ENCODE data around the gene KCNAB1. TPM values are rescaled to one million over a fixed set of nuclear protein-coding genes. Genes with fewer than 3 reads are reported as not detected.

Gene KCNAB1
- polyA plus RNA-seq, 1 experiment, result 0.07 TPM

GRCh38 chr3:156344215-156344614 is 223.8 kb downstream of the KCNAB1 start:
- Histone ChIP-seq H3K9me3 (ENCODE audit: control insufficient read depth, insufficient read depth, low read length) (no peaks in the 10 kb centered on the region), H3K4me3 (ENCODE audit: low read depth, low read length) (no peak overlapping the region), H3K27ac (ENCODE audit: low read depth, low read length) (no peak overlapping the region), H3K27me3 (ENCODE audit: control insufficient read depth, insufficient read depth, low read length) (no peaks in the 10 kb centered on the region)
- ChIA-PET CTCF (no interaction called here), POLR2A (no interaction called here)
- DNase-seq (ENCODE audit: low read depth, low spot score), result no peak
- no peak for TF ChIP-seq CTCF (IDR thresholded peaks at IDR 0.05; ENCODE audit: low read depth, low read length)

GRCh38 chr3:156349111-156349510 is 228.7 kb downstream of the KCNAB1 start:
- POLR2A ChIA-PET, result no interaction called here
- CTCF ChIA-PET, result no interaction called here
- TF ChIP-seq CTCF (IDR thresholded peaks at IDR 0.05; ENCODE audit: low read depth, low read length), result no peak
- Histone ChIP-seq H3K4me3 (ENCODE audit: low read depth, low read length) (no peak overlapping the region), H3K27me3 (ENCODE audit: control insufficient read depth, insufficient read depth, low read length) (peaks cover 2% of the 10 kb centered on the region), H3K9me3 (ENCODE audit: control insufficient read depth, insufficient read depth, low read length) (no peaks in the 10 kb centered on the region), H3K27ac (ENCODE audit: low read depth, low read length) (no peak overlapping the region)
- DNase-seq (ENCODE audit: low read depth, low spot score), result no peak

- ChIA-PET CTCF (no interaction called here), POLR2A (no interaction called here)
- TF ChIP-seq CTCF (IDR thresholded peaks at IDR 0.05; ENCODE audit: low read depth, low read length), result no peak
- no peak overlapping the region for H3K27ac ChIP-seq (ENCODE audit: low read depth, low read length)
- no peak overlapping the region for H3K4me3 ChIP-seq (ENCODE audit: low read depth, low read length)
- peaks cover 2% of the 10 kb centered on the region for H3K27me3 ChIP-seq (ENCODE audit: control insufficient read depth, insufficient read depth, low read length)
- H3K9me3 ChIP-seq (ENCODE audit: control insufficient read depth, insufficient read depth, low read length), result no peaks in the 10 kb centered on the region
- DNase-seq (ENCODE audit: low read depth, low spot score), result no peak
Measured at GRCh38 chr3:156349978-156350377, 229.6 kb downstream of the KCNAB1 start.

- Histone ChIP-seq H3K9me3 (ENCODE audit: control insufficient read depth, insufficient read depth, low read length) (no peaks in the 10 kb centered on the region), H3K27ac (ENCODE audit: low read depth, low read length) (no peak overlapping the region), H3K27me3 (ENCODE audit: control insufficient read depth, insufficient read depth, low read length) (peaks cover 2% of the 10 kb centered on the region), H3K4me3 (ENCODE audit: low read depth, low read length) (no peak overlapping the region)
- DNase-seq (ENCODE audit: low read depth, low spot score), result no peak
- ChIA-PET POLR2A (no interaction called here), CTCF (no interaction called here)
- TF ChIP-seq CTCF (IDR thresholded peaks at IDR 0.05; ENCODE audit: low read depth, low read length), result no peak
Measured at GRCh38 chr3:156350781-156351180, 230.4 kb downstream of the KCNAB1 start.

GRCh38 chr3:156351783-156352182 is 231.4 kb downstream of the KCNAB1 start:
- TF ChIP-seq CTCF (IDR thresholded peaks at IDR 0.05; ENCODE audit: low read depth, low read length), result no peak

More at GRCh38 chr3:156351783-156352182, 231.4 kb downstream of the KCNAB1 start:
- no peak overlapping the region for H3K27ac ChIP-seq (ENCODE audit: low read depth, low read length)
- no peaks in the 10 kb centered on the region for H3K9me3 ChIP-seq (ENCODE audit: control insufficient read depth, insufficient read depth, low read length)
- ChIA-PET POLR2A (no interaction called here), CTCF (interaction anchor here (1.7 kb wide), 1 partner anchor 201 kb away, joined by 4 read pairs; no protein-coding TSS in a partner anchor)
- H3K4me3 ChIP-seq (ENCODE audit: low read depth, low read length), result no peak overlapping the region
- DNase-seq (ENCODE audit: low read depth, low spot score), result no peak
- H3K27me3 ChIP-seq (ENCODE audit: control insufficient read depth, insufficient read depth, low read length), result peaks cover 2% of the 10 kb centered on the region

Measured in AG04450 (cell line).